HG02973 (cell line): ENCODE results near the gene ARL8B.
A peak's percentile ranks its signal among the peaks of the same experiment; 100 is the strongest.

Experiments
- ATAC-seq: cut with Tn5 transposase; IDR thresholded peaks from one replicate; pipeline ENCODE4 v1.9.1; 2021; ENCODE audit warnings: moderate library complexity; ENCODE audit not compliant: unreplicated experiment

ARL8B gene

DNA sequence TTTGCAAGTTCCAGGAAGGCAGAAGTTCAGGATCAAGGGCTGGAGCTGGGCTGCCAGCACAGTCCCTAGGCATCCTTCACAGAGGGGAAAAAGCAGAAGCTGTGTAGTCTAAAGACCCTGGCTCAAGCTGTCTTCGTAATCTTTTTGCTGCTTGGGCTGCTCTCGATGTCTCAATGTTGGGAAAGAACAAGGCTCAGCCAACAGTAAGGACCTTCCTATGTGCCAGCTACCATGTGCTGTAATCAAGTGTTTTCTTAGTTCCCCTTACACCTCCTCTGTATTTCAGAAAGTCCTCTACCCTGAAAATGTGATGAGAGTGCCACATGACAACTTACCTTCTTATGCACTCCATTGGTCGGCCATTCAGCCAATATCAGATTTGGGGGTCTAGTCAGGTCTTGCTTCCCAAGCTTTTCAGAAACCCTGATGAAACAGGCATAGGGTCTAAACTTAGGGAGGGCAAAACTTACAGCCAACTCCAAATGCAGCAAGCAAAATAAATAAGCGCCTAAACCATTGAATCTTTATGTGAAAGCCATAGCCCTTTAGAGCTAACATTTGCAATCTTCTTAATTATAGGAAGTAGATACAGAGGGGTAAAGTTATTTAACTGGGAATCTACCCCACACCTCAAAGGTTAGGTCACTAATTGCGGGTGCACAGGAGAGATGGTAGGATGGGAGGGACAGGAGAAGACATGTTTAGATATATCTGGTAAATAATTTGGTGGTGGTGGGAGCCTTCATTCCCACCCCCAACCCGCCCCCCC, 64.2 kb downstream of the ARL8B start:
- peak; percentile 16 for ATAC-seq

GRCh38 chr3:5186858-5187155, 64.7 kb downstream of the ARL8B start:
- ATAC-seq: no peak

DNA sequence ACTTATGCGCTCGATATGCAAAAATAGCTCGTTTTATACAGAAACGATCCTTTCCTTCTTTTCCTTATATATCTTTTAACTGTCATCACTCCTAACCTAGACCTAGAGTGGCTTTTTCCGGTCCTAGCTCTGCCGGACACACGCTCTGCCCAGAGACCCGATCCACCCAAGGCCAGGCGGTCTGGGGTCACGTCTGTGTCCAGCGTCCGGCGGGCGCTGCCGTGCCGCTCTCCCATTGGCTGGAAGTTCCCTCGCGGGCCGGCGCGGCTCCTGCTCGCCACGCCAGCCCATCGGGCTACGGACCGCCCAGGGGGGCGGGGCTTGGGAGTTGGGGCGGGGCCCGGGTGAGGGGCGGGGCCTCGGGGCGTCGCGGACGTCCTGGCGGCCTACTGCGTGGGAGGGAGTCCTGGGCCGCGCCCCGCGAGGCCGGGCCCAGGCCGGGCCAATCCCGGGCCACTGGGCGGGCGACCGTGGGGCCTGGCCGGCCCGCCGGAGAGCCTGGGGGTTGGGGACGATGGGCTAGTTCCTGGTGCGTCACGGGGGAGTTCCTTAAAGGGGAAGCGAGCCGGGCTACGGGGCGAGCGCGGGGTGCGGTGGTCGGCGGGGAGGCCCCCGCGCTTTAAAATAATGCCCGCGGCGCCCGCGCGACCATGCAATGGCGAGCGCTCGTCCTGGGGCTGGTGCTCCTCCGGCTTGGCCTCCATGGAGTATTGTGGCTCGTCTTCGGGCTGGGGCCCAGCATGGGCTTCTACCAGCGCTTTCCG, 65.2 kb downstream of the ARL8B start, which contains the start of gene EDEM1:
Gene EDEM1 (plus strand): TSS at position 552 of the 764 bp plus-strand sequence. CDS start 99 bp downstream, at position 651.
- ATAC-seq: peak; percentile 79

GRCh38 chr3:5187920-5188418, 65.9 kb downstream of the ARL8B start:
- ATAC-seq: peak; percentile 8

- no peak for ATAC-seq
Measured at GRCh38 chr3:5188419-5189221, 66.5 kb downstream of the ARL8B start.

GRCh38 chr3:5190147-5190791, 68.2 kb downstream of the ARL8B start:
- ATAC-seq: no peak

GRCh38 chr3:5191555-5192304, 69.6 kb downstream of the ARL8B start:
- no peak for ATAC-seq

- no peak for ATAC-seq
Measured at GRCh38 chr3:5192571-5193365, 70.7 kb downstream of the ARL8B start.

- ATAC-seq: no peak
Measured at GRCh38 chr3:5194341-5194740, 72.2 kb downstream of the ARL8B start.

DNA sequence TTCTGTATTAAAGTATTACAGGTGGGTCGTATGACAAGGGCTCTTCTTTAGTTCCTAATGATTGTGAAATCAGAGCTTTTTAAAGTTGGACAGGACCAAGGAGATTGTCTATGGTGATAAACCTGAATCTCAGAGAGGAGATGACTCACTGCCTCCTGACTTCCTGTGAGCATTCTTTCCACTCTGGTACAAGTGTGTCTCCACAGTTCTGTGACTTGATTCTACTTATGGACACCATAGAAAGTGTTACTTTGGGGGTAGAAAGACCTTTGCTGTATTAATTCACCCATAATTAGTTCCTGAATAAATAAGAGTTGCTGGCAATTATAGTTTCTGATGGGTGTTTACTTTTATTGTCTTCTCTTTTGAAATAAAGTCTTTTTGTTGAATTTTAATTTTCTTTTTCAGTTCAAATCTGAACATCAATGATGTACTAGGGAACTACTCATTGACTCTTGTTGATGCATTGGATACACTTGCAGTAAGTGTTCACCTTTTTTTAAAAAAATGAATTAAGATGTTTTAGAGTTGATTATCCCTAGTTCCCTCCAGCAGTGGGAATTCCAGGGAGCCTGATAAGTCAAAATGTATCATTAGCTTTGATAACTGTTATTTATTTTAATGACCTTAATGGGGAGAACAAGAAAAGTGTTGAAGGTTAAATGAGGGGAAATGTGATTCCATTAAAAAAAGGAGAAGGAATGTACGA, 72.9 kb downstream of the ARL8B start:
- ATAC-seq: peak; percentile 38

GRCh38 chr3:5195605-5196004, 73.5 kb downstream of the ARL8B start:
- ATAC-seq: no peak

DNA sequence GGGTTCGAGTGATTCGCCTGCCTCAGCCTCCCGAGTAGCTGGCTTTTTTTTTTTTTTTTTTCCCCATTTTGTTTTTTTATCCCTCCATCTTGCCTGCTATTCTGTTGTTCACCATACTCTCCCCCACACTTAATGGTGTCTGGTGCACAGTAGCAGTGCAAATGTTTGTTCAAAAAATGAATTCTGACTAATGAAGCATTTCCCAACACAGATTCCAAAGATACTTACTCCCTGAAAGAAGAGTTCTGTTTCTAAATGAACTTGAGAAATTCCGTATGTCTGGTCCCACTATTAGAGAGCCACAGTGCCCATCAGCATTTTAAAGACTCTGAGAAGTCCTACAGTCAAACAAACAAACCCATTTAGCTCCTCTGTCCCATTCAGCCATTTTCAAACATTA, 74.9 kb downstream of the ARL8B start:
- no peak for ATAC-seq

DNA sequence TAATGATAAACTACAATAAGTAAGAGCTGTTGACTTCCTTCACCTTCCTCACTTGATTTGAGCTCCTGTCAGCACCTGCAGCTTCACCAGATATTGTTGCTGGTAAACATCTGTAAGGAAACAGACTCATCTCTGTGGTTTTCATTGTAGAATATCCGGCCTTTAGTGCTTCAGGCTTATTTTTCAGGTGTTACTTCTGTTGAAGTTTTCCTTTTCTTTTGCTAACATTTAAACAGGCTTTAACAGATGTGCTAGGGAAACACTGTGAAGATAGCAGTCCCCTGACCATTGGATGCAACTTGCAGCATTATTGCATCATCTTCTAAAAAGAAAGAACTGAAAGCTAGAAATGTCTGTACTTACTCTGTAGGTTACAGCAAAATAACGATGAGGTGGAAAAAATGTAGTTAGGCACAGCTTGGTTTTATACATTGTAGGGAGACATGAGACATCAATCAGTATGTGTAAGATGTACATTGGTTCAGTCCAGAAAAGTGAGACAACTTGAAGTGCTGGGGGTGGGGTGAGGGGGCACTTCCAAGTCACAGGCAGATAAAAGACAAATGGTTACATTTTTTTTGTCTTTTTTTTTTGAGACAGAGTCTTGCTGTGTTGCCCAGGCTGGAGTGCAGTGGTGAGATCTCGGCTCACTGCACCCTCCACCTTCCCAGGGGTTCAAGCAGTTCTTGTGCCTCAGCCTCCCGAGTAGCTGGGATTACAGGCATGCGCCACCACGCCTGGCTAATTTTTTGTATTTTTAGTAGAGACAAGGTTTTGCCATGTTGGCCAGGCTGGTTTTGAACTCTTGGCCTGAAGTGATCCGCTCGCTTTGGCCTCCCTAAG, 75.6 kb downstream of the ARL8B start:
- ATAC-seq: peak; percentile 76

DNA sequence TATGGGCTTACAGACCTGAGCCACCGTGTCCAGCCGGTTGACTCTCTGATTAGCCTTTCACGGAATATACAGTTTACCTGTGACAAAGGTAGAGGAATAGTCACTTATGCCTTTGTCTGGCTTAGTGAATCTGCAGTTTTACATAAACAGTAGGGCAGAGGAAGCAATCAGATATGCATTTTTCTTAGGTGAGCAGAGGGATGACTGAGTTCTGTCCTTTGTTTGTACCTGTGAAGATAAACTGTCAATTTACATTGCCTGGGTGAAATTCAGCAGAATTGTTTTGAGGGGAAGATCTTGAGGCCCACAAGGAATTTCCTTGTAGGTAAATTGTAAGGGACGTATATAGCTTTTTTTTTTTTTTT, 76.2 kb downstream of the ARL8B start:
- no peak for ATAC-seq

DNA sequence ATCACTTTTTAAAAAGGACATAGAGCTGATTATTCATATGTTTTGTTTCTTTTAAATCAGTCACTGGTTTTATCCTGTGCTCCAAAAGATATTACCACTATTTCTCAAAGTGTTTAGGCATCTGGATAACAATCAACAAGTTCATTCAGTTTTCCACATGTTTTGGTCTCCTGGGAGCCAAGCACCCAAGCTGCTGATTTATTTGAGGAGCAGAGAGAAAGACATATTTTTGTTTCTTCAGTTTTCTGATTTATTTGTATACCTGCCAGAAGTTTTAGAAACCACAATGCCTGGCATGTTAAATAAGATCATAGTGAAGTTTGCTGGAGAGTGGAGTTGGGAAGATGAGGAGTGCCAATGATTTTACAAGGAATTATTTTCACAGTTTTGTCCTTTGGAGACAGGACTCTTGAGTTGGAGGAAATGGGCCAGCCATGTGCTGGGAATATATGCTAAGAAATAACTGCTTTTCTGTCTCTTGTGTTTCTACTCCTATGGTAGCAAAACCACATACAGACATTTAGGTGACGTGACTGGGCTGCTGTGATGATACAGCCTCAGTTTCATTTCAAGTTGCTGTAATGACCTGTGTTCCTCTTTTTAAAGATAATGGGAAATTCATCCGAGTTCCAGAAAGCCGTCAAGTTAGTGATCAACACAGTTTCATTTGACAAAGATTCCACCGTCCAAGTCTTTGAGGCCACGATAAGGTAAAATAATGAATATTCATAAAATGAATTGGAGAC, 77.1 kb downstream of the ARL8B start:
- peak; percentile 37 for ATAC-seq

DNA sequence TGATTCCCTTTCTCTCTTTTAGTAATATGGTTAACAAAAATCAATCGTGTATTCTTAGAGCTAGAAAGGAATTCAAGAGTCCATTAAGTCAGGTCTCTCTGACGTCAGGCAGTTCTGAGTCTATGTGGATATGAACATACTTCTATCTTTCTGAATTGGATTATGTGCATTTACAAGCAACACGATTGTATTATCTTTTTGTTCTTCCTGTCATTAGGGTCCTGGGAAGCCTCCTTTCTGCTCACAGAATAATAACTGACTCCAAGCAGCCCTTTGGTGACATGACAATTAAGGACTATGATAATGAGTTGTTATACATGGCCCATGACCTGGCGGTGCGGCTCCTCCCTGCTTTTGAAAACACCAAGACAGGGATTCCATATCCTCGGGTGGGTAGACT, 79.4 kb downstream of the ARL8B start:
- ATAC-seq: no peak

GRCh38 chr3:5202222-5202621, 80.1 kb downstream of the ARL8B start:
- ATAC-seq: no peak
